NCI-H1417 treated with DMSO at 0.1 percent for 48 hours (cell line): ENCODE data around the gene RPUSD3.
"Not testable (repeated sequence)": the region's sequence is repeated elsewhere in the genome, so short reads cannot be mapped to it uniquely, and the experiment has no call there.

Source experiments
- DNase-seq: peaks from one replicate; lab custom pipeline; 2025; lab: John Stamatoyannopoulos, UW

RPUSD3 gene

DNA sequence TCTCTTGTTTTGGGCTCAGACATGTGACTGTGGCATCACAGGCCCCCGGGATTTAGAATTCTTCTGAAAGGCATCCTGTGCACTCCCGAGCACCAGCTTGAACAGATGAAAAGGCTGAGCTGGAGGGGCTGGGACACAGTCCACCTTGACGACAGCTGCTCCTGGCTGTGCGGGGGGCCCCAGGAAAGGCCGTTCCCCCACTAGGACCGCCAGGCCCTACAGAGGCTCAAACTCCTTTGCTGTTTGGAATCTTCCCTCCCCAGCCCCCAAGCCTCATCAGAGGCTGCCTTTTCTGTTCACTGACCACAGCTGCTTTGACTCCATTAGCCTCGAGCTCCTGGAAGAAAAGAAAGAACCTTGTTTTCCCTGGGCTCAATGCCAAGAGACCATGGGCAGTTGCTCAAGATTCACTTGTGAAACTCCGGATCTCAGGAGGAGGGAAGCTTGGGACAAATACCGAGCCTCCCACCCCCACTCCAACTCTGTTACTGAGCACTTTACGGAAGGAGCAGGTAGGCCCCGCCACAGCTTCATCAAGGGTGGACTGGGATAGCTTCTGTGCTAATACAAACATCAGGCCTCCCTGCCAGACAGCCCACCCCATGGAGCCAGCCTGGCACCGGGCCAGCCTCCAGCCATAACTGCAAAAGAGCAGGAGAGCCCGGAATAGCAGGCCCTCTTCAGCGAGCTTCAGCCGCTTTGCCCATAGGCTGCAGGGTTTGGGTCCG, 20.6 kb upstream of the RPUSD3 start:
- no peak for DNase-seq

DNA sequence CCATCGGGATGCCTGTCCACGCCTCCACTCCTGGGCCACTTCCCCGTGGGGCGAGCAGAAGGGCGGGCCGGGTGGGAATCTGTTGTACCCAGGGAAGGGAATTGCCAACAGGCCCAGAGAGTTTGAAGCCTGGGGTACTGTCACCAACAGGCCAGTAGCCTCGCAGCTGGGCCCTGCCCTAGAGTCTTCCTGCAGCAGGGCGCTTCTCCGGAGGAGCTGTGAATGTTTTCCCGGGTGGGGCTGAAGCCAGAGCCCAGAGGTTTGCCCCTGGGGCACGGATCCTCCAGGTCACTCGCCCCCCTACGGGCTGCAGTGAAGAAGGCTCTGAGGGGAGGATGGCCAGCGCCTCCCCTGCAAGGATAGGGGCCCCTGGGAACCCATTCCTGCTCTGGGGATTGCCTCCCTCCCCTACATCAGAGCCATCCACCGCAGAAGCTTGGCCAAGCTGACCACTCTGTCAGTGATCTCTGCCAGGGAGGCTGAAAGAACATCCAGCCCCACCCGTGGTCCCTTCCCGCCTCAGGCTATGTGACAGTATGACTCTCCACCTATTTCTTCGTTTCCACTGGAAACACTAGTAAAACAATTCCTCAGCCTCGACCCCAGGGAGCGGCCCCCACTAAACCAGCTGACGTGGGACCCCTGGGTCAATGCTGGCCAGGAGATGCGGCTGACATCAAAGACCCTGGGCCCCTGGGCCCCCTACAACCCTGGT, 19.4 kb upstream of the RPUSD3 start:
- DNase-seq, result no peak

DNA sequence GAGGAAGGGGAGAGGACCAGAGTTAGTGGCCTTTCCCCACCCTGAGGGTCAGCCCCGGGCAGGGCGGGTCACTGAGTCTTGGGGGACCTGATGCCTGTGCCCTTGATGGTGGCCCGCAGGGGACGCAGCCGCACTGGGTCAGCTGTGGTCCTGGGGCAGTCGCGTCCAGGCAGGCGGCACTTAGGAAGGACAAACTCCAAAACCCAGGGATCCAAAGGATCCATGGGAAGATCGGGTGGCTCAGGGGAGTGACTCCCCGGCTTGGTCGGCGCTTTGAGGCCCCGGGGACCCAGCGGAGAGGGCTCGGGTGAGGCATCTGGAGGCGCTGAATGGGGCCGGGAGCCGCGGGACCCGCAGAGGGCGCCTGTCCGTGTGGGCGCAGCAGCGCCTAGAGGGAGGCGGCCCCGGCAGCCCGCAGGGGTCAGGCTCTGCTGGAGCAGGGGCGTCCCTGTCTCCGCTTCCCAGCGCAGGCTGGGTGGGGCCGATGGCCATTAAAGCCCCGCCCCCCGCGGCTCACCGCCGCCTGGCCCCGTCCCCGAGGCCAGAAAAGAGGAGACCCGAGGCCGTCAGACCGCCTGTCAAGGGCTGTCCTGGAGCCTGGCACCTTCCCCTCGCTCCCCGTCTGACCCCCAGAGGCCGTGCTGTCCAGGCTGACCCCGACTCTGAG, 18.7 kb upstream of the RPUSD3 start:
- DNase-seq, result no peak

DNA sequence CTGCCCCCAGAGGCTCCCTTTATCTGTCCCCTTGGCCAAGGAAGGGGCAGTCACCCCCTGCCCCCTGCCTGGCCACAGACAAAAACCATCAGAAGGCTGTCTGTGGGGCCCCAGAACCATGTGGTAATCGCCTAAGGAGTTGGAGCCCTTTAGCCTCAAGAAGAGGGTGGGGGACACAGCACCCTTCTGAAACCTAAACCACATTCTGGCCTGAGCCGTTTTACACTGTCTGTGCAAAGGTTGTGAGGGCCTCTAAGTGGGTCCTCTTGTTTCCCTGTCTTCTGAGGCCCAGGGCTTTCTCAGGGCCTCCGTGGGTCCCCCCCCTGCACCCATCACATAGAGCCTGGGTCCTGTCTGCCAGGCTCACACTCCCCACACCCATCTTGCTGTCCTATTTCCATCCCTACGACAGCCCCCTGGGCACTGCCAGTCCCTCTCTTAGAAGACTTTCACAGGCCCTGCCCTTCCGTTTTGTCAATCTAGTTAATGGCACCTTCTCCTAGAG, 17.9 kb upstream of the RPUSD3 start:
- no peak for DNase-seq

DNA sequence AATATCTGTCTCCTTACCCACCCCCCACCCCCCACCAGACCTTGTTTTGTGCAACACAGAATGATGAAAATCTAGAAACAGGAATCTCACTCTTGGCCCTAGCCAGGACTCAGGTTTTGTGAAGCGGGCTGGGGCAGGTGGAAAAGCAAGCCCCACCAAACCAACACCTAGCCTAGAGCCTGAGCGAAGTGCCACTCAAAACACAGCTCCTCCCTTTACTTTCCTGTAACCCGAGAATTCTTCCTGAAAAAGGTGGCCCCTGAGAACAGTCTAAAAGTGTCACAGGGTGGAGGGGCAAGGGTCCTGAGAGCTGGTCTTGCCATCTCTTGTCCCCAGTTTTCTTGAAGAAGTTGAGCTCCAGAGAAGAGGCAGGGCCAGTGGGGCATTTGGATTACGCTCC, 17.4 kb upstream of the RPUSD3 start:
- no peak for DNase-seq

DNA sequence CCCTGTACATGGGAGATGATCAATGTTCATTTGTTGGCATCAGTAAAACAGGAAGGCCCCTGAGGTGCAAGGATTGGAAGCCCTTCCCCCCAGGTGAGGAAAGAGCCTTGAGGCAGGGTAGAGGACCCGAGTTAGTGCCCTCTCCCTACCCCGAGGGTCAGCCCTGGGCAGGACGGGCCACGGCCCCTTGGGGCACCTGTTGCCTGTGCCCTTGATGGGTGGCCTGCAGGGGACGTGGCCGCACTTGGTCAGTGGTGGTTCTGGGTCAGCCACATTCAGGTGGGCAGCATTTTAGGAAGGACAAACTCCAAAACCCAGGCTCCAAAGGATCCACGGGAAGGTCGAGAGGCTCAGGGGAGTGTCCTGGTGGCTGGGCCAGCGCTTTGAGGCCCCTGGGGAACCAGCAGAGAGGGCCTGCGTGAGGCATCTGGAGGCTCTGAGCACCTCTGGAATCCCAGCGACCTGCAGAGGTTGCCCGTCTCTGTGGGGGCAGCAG, 15.8 kb upstream of the RPUSD3 start:
- DNase-seq, result no peak

DNA sequence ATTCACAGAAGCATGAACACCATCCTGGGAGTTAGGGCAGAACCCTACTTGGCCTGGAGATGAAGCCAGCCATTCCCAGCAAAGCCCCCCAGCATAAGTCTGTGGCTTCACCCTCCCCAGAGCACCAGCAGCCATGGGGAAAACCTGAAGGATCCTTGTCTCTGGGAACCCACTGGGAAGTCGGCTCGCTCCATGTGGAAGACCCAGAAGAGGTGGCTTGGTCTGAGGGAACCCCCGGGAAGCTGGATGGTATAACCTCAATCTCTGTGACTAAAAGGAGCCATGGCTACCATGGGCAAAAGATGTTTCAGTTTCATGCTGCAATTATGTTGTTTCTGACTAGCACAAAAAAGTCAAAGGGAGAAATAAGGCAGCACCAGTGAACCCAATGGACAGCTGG, 11.8 kb upstream of the RPUSD3 start:
- DNase-seq, result no peak

DNA sequence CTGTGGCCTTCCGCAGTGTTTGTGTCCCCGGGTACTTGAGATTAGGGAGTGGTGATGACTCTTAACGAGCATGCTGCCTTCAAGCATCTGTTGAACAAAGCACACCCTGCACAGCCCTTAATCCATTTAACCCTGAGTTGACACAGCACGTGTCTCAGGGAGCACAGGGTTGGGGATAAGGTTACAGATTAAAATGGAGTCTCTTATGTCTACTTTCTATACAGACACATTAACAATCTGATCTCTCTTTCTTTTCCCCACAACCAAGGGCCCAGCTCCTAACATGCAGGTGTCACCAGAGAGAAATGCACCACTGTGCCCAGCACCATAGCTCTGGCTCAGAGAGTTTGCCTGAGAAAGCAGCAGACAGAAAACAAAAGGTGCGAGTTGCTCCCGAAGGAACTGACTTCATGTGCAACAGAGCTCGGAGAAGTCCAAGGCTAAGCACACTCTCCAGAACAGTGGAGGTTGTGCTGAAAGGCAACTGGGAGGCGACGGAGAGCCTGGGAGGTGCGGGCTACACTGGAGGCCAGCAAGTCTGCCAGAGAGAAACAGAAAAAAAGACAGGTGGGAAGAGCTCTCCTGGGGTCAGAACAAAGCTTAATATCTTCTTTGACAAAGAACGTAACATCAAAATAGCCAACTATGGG, 10.6 kb upstream of the RPUSD3 start:
- DNase-seq, result not testable (repeated sequence)

DNA sequence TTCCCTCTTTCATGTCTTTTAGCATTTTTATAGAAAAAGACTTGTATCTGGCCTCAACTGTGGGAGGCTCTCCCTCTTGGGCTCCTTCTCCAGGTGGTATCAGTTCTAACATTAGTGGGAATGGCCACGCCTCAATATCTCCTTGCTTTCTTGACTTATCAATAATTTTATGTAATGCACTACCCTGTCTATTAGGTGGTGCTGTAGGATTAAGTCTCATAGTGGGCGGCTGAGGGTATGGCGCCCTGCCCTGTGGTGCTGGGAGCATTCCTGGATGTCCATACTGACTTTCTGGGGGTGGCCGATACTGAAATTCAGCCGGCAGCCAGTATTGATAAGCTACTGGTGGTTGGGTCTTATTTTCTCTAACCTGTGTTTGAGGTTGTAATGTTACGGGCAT, 8.7 kb upstream of the RPUSD3 start:
- DNase-seq, result no peak

DNA sequence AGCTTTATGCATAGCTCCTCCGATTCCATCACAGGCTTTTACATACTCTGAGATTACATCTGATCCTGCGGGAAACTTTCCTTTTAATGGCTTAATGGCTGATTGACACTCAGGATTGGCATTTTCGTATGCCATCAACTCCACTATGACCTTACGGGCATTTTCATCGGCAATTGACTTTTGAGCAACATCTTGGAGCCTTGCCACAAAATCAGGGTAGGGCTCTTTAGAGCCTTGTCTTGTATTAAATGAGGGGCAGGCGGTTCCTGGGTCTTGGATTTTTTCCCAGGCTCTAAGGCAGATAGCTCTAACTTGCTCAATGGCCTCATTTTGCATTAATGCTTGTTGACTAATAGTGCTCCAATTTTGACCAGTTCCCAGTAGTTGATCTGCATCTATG, 8.1 kb upstream of the RPUSD3 start:
- DNase-seq, result not testable (repeated sequence)

DNA sequence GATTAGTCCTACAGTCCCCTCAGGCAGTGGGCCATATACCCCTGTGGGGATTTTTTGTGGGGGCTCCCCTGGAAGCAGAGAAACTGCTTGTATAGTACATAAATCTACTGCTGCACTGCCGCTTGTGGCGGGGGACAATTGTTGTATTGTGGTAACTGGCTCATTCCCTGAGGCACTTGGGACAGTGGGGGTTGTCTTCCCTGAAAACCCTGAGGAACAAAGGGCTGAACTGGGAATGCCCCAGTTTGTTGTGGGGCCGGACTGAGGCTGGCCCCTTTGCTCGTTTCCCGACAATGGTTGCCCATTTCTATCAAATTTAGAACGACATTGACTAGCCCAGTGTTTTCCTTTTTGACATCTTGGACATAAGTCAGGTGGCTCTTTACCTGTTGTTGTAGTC, 7.6 kb upstream of the RPUSD3 start:
- not testable (repeated sequence) for DNase-seq

DNA sequence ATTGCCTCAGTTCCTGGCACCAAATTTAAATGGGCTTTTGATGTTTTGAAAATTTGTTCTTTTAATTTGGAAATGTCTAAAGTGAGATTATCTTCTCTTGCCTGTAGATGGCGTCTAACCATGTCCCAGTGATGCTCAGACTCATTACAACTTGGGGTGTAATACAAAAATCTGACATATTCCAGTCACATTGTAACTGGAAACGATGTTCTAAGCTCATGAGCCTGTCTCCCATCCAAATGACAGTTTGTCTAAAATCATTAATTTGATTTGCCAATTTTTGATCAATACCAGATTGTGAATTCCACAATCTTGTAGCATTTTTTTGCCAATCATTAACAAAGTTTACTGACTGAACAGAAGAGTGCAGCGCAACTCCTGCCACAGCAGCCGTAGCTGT, 5.1 kb upstream of the RPUSD3 start:
- not testable (repeated sequence) for DNase-seq

DNA sequence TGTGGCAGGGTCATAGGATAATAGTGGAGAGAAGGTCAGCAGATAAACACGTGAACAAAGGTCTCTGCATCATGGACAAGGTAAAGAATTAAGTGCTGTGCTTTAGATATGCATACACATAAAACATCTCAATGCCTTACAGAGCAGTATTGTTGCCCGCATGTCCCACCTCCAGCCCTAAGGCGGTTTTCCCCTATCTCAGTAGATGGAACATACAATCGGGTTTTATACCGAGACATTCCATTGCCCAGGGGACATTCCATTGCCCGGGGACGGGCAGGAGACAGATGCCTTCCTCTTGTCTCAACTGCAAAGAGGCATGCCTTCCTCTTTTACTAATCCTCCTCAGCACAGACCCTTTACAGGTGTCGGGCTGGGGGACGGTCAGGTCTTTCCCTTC, 4.1 kb upstream of the RPUSD3 start:
- not testable (repeated sequence) for DNase-seq

DNA sequence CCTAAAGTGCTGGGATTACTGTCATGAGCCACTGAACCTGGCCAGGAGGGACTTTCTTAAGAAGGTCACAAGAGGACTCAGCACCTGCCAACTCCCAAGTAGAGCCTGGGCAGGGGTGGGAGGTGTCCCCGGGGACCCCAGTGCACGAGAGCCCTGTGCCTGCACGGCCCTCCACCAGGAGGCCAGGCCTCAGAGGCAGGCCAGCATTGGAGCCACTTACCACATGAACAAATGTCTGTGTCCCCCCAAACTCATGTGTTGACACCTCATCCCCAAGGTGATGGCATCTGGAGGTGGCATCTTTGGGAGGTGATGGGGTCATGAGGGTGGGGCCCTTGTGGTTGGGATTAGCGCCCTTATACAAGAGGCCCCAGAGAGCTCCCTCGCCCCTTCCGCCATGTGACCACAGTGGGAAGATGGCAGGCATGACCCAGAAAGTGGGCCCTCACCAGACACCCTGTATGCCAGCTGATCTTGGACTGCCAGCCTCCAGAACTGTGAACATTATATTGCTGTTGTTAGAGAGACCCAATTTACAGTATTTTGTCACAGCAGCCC, 3.2 kb upstream of the RPUSD3 start:
- no peak for DNase-seq

DNA sequence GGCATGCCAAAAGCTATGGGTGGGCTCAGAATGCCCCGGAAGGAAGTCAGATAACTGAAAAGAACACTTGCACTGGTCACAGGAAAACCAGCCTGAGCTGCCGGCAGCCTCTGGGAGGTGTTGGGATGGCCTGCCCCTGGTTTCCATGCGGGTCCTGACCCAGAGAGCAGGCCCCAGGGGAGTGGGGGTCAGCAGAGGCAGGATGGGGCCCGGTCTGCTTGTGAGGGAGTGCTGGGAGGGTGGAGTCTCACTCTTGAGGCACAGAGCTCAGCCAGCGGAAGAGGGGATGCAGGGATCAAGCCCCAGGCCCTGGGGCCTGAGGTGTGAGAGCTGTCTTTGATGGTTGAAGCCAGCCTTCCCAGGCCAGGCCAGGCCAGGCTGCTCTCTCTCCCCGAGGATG, 2.4 kb upstream of the RPUSD3 start:
- no peak for DNase-seq

DNA sequence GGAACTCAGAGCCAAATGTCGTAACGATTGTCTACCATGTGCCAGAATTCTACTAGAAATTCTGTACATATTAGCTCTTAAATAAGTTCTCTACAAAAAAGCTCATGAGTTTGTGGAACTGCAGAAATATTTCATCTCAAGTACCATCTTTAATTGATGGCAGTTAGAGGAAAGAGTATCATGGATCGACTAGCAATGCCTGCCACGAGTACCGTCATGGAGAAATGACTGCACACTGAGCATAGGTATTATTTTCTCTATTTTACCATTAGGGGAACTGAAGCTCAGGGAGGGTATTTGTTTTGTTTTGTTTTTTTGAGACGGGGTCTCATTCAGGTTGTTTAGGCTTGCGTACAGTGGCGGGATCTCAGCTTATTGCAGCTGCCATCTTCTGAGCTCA, 2.8 kb downstream of the RPUSD3 start:
- no peak for DNase-seq

DNA sequence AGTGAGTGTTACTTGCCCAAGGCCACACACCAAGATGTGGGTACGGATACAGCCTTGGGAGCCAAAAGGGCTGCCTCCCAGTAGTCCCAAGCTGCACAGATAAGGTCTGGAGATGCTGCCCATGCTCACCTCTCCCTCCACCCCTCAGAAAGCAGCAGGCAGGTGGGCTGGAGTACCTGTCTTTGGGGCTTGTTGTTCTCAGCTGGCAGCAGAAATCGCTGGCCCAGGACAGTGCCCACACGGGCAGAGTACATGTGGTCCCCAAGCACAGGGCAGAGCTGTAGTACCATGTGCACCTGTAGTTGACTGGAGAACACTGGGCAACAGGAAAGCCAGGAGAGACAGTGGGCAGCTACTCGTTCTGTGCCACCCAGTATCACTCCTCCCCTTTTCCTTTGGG, 5.0 kb downstream of the RPUSD3 start:
- DNase-seq, result no peak

DNA sequence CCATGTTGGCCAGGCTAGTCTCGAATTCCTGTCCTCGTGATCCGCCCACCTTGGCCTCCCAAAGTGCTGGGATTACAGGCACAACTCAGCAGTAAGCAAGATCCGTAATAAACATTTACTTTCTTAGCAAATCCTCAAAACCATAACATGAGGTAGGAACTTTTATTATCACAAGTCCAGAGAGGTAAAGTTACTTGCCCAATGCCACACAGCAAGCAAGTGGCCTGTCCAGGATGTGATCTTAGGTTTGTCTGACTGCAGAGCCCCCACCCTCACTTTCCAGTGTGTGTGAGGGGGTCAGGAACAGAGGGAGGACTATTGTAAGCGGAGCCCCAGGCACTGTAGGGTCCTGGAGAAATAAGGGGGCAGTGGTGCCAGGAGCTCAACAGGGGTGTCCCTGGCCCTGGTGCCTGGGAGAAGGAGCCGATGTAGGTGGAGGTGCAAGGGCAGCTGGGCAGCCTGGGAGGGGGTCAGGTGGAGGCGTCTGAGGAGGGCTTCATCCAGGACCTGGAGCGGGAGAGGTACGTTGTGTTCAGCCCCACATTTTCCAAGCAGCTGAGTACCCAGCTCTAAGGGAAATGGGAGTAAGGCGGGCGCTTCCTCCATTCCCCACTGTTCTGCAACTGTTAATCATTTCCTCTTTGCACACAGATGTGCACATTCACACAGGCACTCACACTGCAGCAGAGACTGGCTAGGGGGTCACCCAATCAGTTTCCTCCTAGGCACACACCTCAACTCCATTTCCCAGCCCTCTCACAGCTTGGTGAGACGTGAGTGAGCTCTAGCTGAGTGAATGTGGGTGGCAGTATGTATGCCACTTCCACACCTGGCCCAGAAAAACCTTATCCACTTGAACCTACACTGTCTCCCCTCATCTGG, 5.9 kb downstream of the RPUSD3 start:
- no peak for DNase-seq

DNA sequence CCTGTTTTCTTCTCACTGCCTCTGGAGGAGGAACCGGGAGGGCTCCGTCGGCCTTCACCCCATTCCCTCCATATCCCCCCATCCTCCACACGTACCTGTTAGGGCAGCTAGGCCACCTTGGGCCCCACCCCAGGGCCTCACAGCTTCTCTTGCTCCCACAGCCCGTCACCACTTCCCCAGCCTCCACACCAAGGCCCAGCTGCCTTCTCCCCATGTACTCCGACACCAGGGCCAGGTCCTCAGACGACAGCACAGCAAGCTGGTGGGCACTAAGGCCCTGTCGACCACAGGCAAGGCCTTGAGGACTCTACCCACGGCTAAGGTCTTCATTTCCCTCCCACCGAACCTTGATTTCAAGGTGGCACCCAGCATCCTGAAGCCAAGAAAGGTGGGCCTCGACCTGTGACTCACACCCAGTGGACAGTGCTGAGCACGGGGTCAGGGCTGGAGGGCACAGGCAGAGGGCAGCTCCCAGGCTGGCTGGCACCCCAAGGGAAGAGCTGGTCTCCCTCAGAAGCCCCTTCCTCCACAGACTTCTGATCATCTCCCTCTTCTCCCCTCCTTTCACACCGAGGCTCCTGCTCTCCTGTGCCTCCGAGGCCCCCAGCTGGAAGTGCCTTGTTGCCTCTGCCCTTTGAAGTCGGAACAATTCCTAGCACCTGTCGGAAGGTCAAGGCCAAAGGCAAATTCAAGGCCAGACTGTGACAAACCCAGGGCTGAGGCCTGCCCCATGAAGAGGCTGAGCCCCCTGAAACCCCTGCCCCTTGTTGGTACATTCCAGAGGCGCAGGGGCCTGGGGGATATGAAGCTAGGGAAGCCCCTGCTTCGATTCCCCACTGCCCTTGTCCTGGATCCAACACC, 9.1 kb downstream of the RPUSD3 start:
- DNase-seq, result no peak

DNA sequence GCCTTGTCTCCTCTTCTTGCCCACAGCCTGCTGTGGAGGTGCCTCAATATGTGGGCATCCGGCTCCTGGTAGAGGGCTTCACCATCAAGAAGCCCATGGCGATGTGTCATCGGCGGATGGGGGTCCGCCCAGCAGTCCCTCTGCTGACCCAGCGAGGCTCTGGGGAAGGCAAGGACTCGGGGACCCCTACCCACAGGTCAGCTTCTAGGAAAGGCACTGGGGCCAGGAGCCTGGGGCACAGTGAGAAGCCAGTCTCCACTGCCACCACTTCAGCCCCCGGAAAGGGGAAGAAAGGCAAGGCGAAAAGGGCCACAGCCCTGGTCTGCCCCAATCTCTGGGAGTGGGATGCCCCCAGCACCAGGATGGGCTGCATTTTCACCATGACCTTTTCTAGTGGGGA, 10.7 kb downstream of the RPUSD3 start:
- no peak for DNase-seq
